ENCODE results near the gene TNPO1. TPM values are rescaled to one million over a fixed set of nuclear protein-coding genes. Genes with fewer than 3 reads are reported as not detected.

Gene TNPO1
- total and polyA plus RNA-seq, 12 donors: 5.3 to 78.0 (median 67.5) TPM

GRCh38 chr5:72885824-72886223, 69.4 kb downstream of the TNPO1 start:
- ATAC-seq (no peak), DNase-seq (no peak)
- no peaks in the 10 kb centered on the region for H3K27me3 ChIP-seq
- no peaks in the 10 kb centered on the region for H3K9me3 ChIP-seq
- H3K4me1 ChIP-seq: peaks cover 0 to 9% (median 4%) of the 10 kb centered on the region in 9 donors
- WGBS, 2 donors: 80 to 92% methylated on average over 4 of the region's 4 CpGs
- H3K36me3 ChIP-seq: peaks cover 0 to 100% (median 76%) of the 10 kb centered on the region in 9 donors
- no peak overlapping the region for H3K27ac ChIP-seq
- intact Hi-C loops (cut with DNase I): no loop called here
- H3K4me3 ChIP-seq: no peak overlapping the region
- TF ChIP-seq CTCF (IDR thresholded peaks at IDR 0.05): no peak

GRCh38 chr5:72888595-72888994, 72.1 kb downstream of the TNPO1 start:
- H3K9me3 ChIP-seq: no peaks in the 10 kb centered on the region
- no peak for ATAC-seq
- intact Hi-C loops (cut with DNase I): no loop called here
- peaks cover 0 to 100% (median 60%) of the 10 kb centered on the region in 9 donors for H3K36me3 ChIP-seq
- peaks cover 0 to 9% (median 4%) of the 10 kb centered on the region in 9 donors for H3K4me1 ChIP-seq
- no peak overlapping the region for H3K4me3 ChIP-seq
- no peaks in the 10 kb centered on the region for H3K27me3 ChIP-seq
- no peak for TF ChIP-seq CTCF (IDR thresholded peaks at IDR 0.05)
- H3K27ac ChIP-seq: no peak overlapping the region
- DNase-seq: no peak
- WGBS, 2 donors: 65 to 70% methylated on average over 2 of the region's 2 CpGs

- H3K4me3 ChIP-seq: no peak overlapping the region
- no peak overlapping the region for H3K27ac ChIP-seq
- WGBS, 2 donors: 98 to 99% methylated on average over 5 of the region's 5 CpGs
- H3K9me3 ChIP-seq: no peaks in the 10 kb centered on the region
- ATAC-seq (no peak), DNase-seq (no peak)
- H3K4me1 ChIP-seq: peaks cover 0 to 9% (median 4%) of the 10 kb centered on the region in 9 donors
- TF ChIP-seq CTCF (IDR thresholded peaks at IDR 0.05): no peak
- intact Hi-C loops (cut with DNase I): no loop called here
- peaks cover 0 to 100% (median 64%) of the 10 kb centered on the region in 9 donors for H3K36me3 ChIP-seq
- no peaks in the 10 kb centered on the region for H3K27me3 ChIP-seq
Measured at GRCh38 chr5:72889324-72889723, 72.9 kb downstream of the TNPO1 start.

- no peak overlapping the region for H3K4me3 ChIP-seq
- H3K27ac ChIP-seq: no peak overlapping the region
- no peaks in the 10 kb centered on the region for H3K9me3 ChIP-seq
- 88 to 90% methylated on average over 4 of the region's 4 CpGs for WGBS, 2 donors
- ATAC-seq (no peak), DNase-seq (no peak)
- intact Hi-C loops (cut with DNase I): no loop called here
- H3K4me1 ChIP-seq: no peaks in the 10 kb centered on the region
- peaks cover 0 to 100% (median 56%) of the 10 kb centered on the region in 9 donors for H3K36me3 ChIP-seq
- TF ChIP-seq CTCF (IDR thresholded peaks at IDR 0.05): no peak
- no peaks in the 10 kb centered on the region for H3K27me3 ChIP-seq
Measured at GRCh38 chr5:72892846-72893245, 76.4 kb downstream of the TNPO1 start.

Data from heart right ventricle (tissue), 16 donors.